Nephron (organoid): ENCODE measurements around the gene MGAT4C.

Experiments used
- H3K27ac Mint-ChIP-seq, 3 experiments: 2 replicates each; pipeline ENCODE4 v1.8.0; 2020; ENCODE audit warnings: mixed read lengths in 3 of 3, mild to moderate bottlenecking in 2 of 3, moderate library complexity in 1 of 3
- H3K27me3 Mint-ChIP-seq: 2 replicates; pipeline ENCODE4 v1.8.0; 2021; ENCODE audit warnings: low read depth, mild to moderate bottlenecking, moderate library complexity, mixed read lengths
- H3K36me3 Mint-ChIP-seq: 2 replicates; pipeline ENCODE4 v1.8.0; 2020; ENCODE audit warnings: low read depth, mixed read lengths
- H3K4me1 Mint-ChIP-seq: 2 replicates; pipeline ENCODE4 v1.8.0; 2020; ENCODE audit warnings: mixed read lengths
- H3K4me3 Mint-ChIP-seq, 3 experiments: 2 replicates each; pipeline ENCODE4 v1.8.0; 2020; ENCODE audit warnings: mild to moderate bottlenecking in 3 of 3, mixed read lengths in 3 of 3, moderate library complexity in 2 of 3
- H3K9me3 Mint-ChIP-seq: 2 replicates; pipeline ENCODE4 v1.8.0; 2020; ENCODE audit warnings: mixed read lengths
- TF ChIP-seq, protein P1 (sequence below), 3 experiments: fragments of 200-600 bp; sonication (generic); IDR thresholded peaks; one replicate each; pipeline ENCODE4 v1.5.0; 2021; ENCODE audit warnings: antibody characterized with exemption in 3 of 3; ENCODE audit not compliant: unreplicated experiment in 3 of 3

Gene MGAT4C

DNA sequence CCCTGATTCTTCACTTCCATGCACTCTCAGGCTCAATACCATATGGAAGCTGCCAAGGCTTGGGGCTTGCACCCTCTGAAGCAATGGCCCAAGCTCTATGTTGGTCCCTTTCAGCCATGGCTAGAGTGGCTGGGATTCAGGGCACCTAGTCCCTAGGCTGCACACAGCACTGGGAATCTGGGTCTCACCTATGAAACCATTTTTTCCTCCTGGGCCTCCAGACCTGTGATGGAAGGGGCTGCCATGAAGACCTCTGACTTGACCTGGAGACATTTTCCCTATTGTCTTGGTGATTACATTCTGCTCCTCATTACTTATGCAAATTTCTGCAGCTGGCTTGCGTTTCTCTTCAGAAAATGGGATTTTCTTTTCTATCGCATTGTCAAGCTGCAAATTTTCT, 258.1 kb downstream of the MGAT4C start:
- no peaks in the 10 kb centered on the region for H3K4me1 Mint-ChIP-seq
- H3K27me3 Mint-ChIP-seq: no peaks in the 10 kb centered on the region
- peaks cover 41% of the 10 kb centered on the region for H3K9me3 Mint-ChIP-seq
- TF ChIP-seq, protein P1, sequence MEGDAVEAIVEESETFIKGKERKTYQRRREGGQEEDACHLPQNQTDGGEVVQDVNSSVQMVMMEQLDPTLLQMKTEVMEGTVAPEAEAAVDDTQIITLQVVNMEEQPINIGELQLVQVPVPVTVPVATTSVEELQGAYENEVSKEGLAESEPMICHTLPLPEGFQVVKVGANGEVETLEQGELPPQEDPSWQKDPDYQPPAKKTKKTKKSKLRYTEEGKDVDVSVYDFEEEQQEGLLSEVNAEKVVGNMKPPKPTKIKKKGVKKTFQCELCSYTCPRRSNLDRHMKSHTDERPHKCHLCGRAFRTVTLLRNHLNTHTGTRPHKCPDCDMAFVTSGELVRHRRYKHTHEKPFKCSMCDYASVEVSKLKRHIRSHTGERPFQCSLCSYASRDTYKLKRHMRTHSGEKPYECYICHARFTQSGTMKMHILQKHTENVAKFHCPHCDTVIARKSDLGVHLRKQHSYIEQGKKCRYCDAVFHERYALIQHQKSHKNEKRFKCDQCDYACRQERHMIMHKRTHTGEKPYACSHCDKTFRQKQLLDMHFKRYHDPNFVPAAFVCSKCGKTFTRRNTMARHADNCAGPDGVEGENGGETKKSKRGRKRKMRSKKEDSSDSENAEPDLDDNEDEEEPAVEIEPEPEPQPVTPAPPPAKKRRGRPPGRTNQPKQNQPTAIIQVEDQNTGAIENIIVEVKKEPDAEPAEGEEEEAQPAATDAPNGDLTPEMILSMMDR (IDR thresholded peaks at IDR 0.05; ENCODE audit: unreplicated experiment in 3 of 3): no peak
- H3K36me3 Mint-ChIP-seq: peaks cover 8% of the 10 kb centered on the region
- no peak overlapping the region for H3K4me3 Mint-ChIP-seq
- H3K27ac Mint-ChIP-seq: no peak overlapping the region

DNA sequence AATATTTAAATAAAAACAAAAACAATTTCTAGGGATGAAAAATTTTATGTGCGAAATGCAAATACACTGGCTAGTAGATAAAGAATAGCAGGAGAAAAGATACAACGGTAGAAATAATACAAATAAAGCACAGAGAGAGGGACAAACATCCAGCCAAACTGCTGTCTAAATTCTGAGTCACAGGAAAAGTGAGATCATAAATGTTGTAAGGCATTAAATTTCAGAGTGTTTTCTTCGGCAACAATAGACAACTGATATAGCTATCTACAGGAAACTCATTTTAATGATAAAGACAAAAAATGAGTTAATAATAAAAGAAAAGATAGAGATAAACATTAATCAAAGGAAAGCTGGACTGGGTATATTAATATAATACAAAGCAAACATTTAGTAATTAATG, 259.9 kb downstream of the MGAT4C start:
- H3K36me3 Mint-ChIP-seq: peaks cover 8% of the 10 kb centered on the region
- no peak overlapping the region for H3K27ac Mint-ChIP-seq
- H3K4me1 Mint-ChIP-seq: no peaks in the 10 kb centered on the region
- no peak overlapping the region for H3K4me3 Mint-ChIP-seq
- H3K9me3 Mint-ChIP-seq: peaks cover 51% of the 10 kb centered on the region
- no peaks in the 10 kb centered on the region for H3K27me3 Mint-ChIP-seq
- TF ChIP-seq, protein P1 (IDR thresholded peaks at IDR 0.05; ENCODE audit: unreplicated experiment in 3 of 3): no peak

DNA sequence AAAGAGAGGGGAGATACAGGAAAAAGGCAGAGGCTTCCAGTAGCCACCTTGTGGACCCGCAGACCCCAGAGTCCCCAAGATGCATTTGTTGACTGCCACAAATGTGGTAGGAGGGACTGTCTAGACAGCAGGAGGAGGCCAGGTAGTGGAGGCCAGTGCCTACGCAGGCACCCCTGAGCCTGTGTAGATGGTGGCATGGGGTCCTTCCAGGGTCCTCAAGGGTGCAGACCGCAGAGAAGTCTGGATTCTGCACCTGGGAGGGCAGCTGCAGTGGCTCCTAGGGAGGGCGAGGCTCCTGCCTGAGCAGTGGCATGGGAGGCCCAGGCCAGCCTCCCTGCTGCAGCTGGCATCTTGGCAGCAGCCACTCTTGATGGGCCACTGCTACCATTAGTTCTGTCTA, 262.4 kb downstream of the MGAT4C start:
- Mint-ChIP-seq H3K4me1 (no peaks in the 10 kb centered on the region), H3K4me3 (no peak overlapping the region), H3K36me3 (peaks cover 6% of the 10 kb centered on the region), H3K27me3 (no peaks in the 10 kb centered on the region), H3K27ac (no peak overlapping the region), H3K9me3 (peaks cover 44% of the 10 kb centered on the region)
- TF ChIP-seq, protein P1 (IDR thresholded peaks at IDR 0.05; ENCODE audit: unreplicated experiment in 3 of 3): no peak

DNA sequence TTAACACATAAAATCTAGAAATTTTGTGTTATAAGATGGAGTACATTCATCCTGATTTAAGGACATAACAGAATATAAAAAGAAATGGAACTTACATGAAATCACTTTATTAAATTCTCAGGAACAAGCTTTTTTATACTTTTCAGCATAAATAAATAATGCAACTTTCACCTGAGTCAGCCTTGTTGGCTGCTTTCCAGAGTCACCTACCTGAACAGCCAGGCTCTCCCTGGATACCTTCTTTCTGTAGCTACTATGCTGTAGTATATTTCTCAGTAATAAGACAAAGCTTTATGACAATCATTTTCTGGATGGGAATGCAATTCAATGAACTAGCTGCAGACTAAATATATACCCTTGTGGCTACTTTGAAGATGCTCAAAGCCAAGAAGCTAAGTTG, 270.2 kb downstream of the MGAT4C start:
- Mint-ChIP-seq H3K36me3 (no peaks in the 10 kb centered on the region), H3K9me3 (peaks cover 4% of the 10 kb centered on the region), H3K4me3 (no peak overlapping the region), H3K27ac (no peak overlapping the region), H3K27me3 (no peaks in the 10 kb centered on the region), H3K4me1 (no peaks in the 10 kb centered on the region)
- TF ChIP-seq, protein P1 (IDR thresholded peaks at IDR 0.05; ENCODE audit: unreplicated experiment in 3 of 3): no peak

DNA sequence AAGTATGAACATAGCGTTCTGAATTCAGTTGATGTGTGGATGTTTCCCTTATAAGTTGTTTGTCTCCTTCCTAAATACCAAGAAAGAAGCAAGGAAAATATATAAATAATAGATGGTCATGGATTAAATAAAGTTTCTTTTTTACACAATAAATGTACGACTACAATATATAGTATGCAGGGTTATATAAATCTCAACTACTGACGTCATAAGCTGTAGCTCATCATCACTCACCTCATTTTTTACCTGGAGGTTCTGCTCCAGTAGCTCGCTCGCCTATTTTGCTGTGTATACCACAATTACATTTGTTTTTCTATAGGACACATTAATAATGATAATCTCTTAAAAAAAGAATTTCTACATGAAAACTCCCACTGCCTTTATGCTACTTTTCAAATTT, 272.6 kb downstream of the MGAT4C start:
- Mint-ChIP-seq H3K36me3 (no peaks in the 10 kb centered on the region), H3K4me3 (no peak overlapping the region), H3K9me3 (no peaks in the 10 kb centered on the region), H3K4me1 (no peaks in the 10 kb centered on the region), H3K27ac (no peak overlapping the region), H3K27me3 (no peaks in the 10 kb centered on the region)
- TF ChIP-seq, protein P1 (IDR thresholded peaks at IDR 0.05; ENCODE audit: unreplicated experiment in 3 of 3): no peak

DNA sequence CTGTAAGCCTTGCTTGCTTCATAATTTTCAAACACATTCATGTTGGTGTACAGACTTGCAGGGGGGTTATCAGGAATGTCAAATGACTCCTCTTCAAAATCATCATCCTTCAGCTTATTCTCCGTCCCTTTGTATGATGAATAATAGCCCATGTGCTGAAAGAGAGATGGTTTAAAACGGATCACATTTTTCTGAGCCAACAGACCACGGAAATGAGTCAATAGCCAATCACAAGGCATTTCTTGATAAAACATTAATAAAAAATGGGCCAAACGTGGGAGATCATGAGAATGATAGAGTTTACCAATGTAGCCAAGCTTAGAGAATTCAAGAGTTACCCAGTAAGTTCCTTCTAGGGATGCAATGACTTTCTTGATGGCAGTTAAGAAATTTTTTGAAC, 276.6 kb downstream of the MGAT4C start:
- H3K27ac Mint-ChIP-seq: no peak overlapping the region

More for the DNA sequence above, 276.6 kb downstream of the MGAT4C start:
- Mint-ChIP-seq H3K4me3 (no peak overlapping the region), H3K4me1 (no peaks in the 10 kb centered on the region), H3K9me3 (no peaks in the 10 kb centered on the region), H3K27me3 (no peaks in the 10 kb centered on the region), H3K36me3 (no peaks in the 10 kb centered on the region)
- TF ChIP-seq, protein P1 (IDR thresholded peaks at IDR 0.05; ENCODE audit: unreplicated experiment in 3 of 3): no peak
